Heart right ventricle (tissue), 16 donors: ENCODE measurements around the gene FAM227B. TPM values are rescaled to one million over a fixed set of nuclear protein-coding genes. Genes with fewer than 3 reads are reported as not detected.
"Not testable (repeated sequence)": the region's sequence is repeated elsewhere in the genome, so short reads cannot be mapped to it uniquely, and the experiment has no call there.

Experiments
- ATAC-seq, 8 donors: fragments of 200-7000 bp; cut with Tn5 transposase; one replicate each; pipeline ENCODE4 v1.9.1; 2020; ENCODE audit warnings: mild to moderate bottlenecking in 8 of 8, moderate library complexity in 8 of 8, moderate number of reproducible peaks in 1 of 8
- DNase-seq, 2 donors: peaks; one replicate each; pipeline ENCODE4 v3.0.0-alpha.2; 2020
- H3K27ac ChIP-seq, 10 donors: fragments of 200-600 bp; sonication (generic) in 2 of 10; one replicate each; pipeline versions ENCODE4 v1.5.0 to v1.8.0; 2020 to 2022; ENCODE audit warnings: mild to moderate bottlenecking in 3 of 10
- H3K27me3 ChIP-seq, 7 donors: fragments of 200-600 bp; one replicate each; pipeline ENCODE4 v1.8.0; 2021 to 2022; ENCODE audit warnings: mild to moderate bottlenecking in 2 of 7
- H3K36me3 ChIP-seq, 9 donors: fragments of 200-600 bp; sonication (generic) in 1 of 9; one replicate each; pipeline versions ENCODE4 v1.5.0 to v1.8.0; 2020 to 2022; ENCODE audit warnings: mild to moderate bottlenecking in 2 of 9
- H3K4me1 ChIP-seq, 9 donors: fragments of 200-600 bp; sonication (generic) in 1 of 9; one replicate each; pipeline versions ENCODE4 v1.5.0 to v1.8.0; 2020 to 2022; ENCODE audit warnings: mild to moderate bottlenecking in 4 of 9
- H3K4me3 ChIP-seq, 10 donors: fragments of 200-600 bp; sonication (generic) in 2 of 10; one replicate each; pipeline versions ENCODE4 v1.5.0 to v1.8.0; 2020 to 2022; ENCODE audit warnings: mild to moderate bottlenecking in 7 of 10, moderate library complexity in 2 of 10
- H3K9me3 ChIP-seq, 11 donors: fragments of 200-600 bp in 10 of 11; sonication (generic) in 2 of 11; one replicate each; pipeline versions ENCODE4 v1.5.0 to v1.8.0; 2013 to 2022; ENCODE audit warnings: mild to moderate bottlenecking in 2 of 11, control low read depth in 1 of 11, moderate library complexity in 1 of 11
- CTCF ChIP-seq, 9 donors: fragments of 200-600 bp; sonication (generic) in 2 of 9; IDR thresholded peaks; one replicate each; pipeline versions ENCODE4 v1.5.0 to v1.8.0; 2021 to 2022; ENCODE audit warnings: antibody characterized with exemption in 9 of 9, mild to moderate bottlenecking in 5 of 9, moderate library complexity in 1 of 9
- WGBS, 2 donors: extraction: QIAGEN DNeasy Blood & Tissue Kit; methylation state at CpG; one replicate each; pipeline ENCODE4 v1.1.7; 2013; ENCODE audit warnings: inconsistent platforms in 1 of 2; 5-methylcytosine and 5-hydroxymethylcytosine counted together
- intact Hi-C, 10 donors: fragments of 100-400 bp; cut with DNase I; formaldehyde crosslinking; loops; one replicate each; pipeline versions ENCODE4 v1.11.1 to v1.14.2; 2022
- polyA plus RNA-seq, 2 donors: library from polyadenylated mRNA; stranded (reverse); fragments of 200-250 nt; gene quantifications; one replicate each; pipeline ENCODE4 v1.2.3, GENCODE V29; 2013
- total RNA-seq, 10 donors: library from RNA; stranded (reverse); fragmentation: NEBNext Ultra II Directional in 3 of 10; extraction: Animal tissue kit (Norgen Biotek cat#: 25700) in 3 of 10; gene quantifications; one replicate each; pipeline versions ENCODE4 v1.2.1 to v1.2.4, GENCODE V29; 2021 to 2023
- donor health status: Arrhythmogenic right ventricular cardiomyopathy.
- donor health status: ischemic (EF 13 %, LVEDD 7.1; RV severe dilation, severe dysfunction).
- donor health status: healthy with polysubstance abuse.
- donor health status: DM: no; HTN: yes; CAD: no.
- donor health status: DM: no; HTN: no; CAD: no.
- donor health status: ischemic (EF 25% LVEDD 6.9; RV normal size, moderate dysfunction).
- donor health status: ischemic (EF 25% LVEDD 5.7; RV mildly dilated, moderate dysfunction).
- donor health status: healthy.
- donor health status: DM: yes; HTN: yes; CAD: no.
- donor health status: Ischemic cardiomyopathy.
- donor health status: ischemic (EF 35%, LVEDD 5.7; RV mildly dilated, moderate dysfunction).
- donor health status: nonischemic (EF 11% LVEDD 7.7; RV severe dilation, severe dysfunction).
- donor health status: DM: yes; HTN: yes; CAD: no.
- donor health status: PGD.
- donor health status: ischemic (EF 29% LVEDD 5.4; RV normal size, mild dysfunction).
- donor health status: nonischemic (EF 23%, LVEDD 6.1; RV moderate dilation, normal function).

Gene FAM227B
- total and polyA plus RNA-seq, 12 donors: 5.1 to 22.8 (median 14.4) TPM

GRCh38 chr15:49558929-49559328 lies 61.7 kb downstream of the FAM227B start:
- 89 to 95% methylated on average over 2 of the region's 2 CpGs for WGBS, 2 donors

GRCh38 chr15:49556437-49556836 lies 64.2 kb downstream of the FAM227B start:
- Histone ChIP-seq H3K27me3 (no peaks in the 10 kb centered on the region), H3K27ac (no peak overlapping the region), H3K9me3 (peaks cover 0 to 65% (median 14%) of the 10 kb centered on the region in 11 donors), H3K4me3 (no peak overlapping the region), H3K36me3 (no peaks in the 10 kb centered on the region), H3K4me1 (no peaks in the 10 kb centered on the region)
- intact Hi-C loops: no loop called here
- TF ChIP-seq CTCF (IDR thresholded peaks at IDR 0.05): no peak
- ATAC-seq (no peak), DNase-seq (no peak)
- 81 to 91% methylated on average over 3 of the region's 3 CpGs for WGBS, 2 donors

More at GRCh38 chr15:49558929-49559328, 61.7 kb downstream of the FAM227B start:
- no peaks in the 10 kb centered on the region for H3K36me3 ChIP-seq
- no peak for ATAC-seq
- H3K9me3 ChIP-seq: peaks cover 0 to 73% (median 21%) of the 10 kb centered on the region in 11 donors
- intact Hi-C loops: no loop called here
- H3K4me1 ChIP-seq: no peaks in the 10 kb centered on the region
- DNase-seq: no peak
- H3K27me3 ChIP-seq: no peaks in the 10 kb centered on the region
- TF ChIP-seq CTCF (IDR thresholded peaks at IDR 0.05): no peak
- no peak overlapping the region for H3K4me3 ChIP-seq
- no peak overlapping the region for H3K27ac ChIP-seq

- intact Hi-C loops, H3K36me3 ChIP-seq, H3K4me3 ChIP-seq, H3K4me1 ChIP-seq, H3K27me3 ChIP-seq, H3K27ac ChIP-seq, ATAC-seq, DNase-seq: not testable (repeated sequence)
- 90 to 96% methylated on average over 15 to 24 of the region's 30 CpGs for WGBS, 2 donors
- H3K9me3 ChIP-seq: peaks cover 0 to 28% (median 10%) of the 10 kb centered on the region in 11 donors
These were observed 70.3 kb downstream of the FAM227B start for GRCh38 chr15:49550342-49550741.

- ATAC-seq: no peak
- Histone ChIP-seq H3K4me3 (no peak overlapping the region), H3K27me3 (no peaks in the 10 kb centered on the region), H3K4me1 (no peaks in the 10 kb centered on the region), H3K9me3 (peaks cover 0 to 52% (median 9%) of the 10 kb centered on the region in 11 donors), H3K36me3 (no peaks in the 10 kb centered on the region), H3K27ac (no peak overlapping the region)
- TF ChIP-seq CTCF (IDR thresholded peaks at IDR 0.05): no peak
- DNase-seq: no peak
- intact Hi-C loops: no loop called here
These were observed 82.1 kb downstream of the FAM227B start for GRCh38 chr15:49538520-49538919.

GRCh38 chr15:49530092-49530491 lies 90.5 kb downstream of the FAM227B start:
- TF ChIP-seq CTCF (IDR thresholded peaks at IDR 0.05): no peak
- no peaks in the 10 kb centered on the region for H3K27me3 ChIP-seq
- DNase-seq: no peak
- WGBS, 2 donors: 71 to 78% methylated on average over 1 of the region's 1 CpG
- H3K4me3 ChIP-seq: no peak overlapping the region
- H3K4me1 ChIP-seq: no peaks in the 10 kb centered on the region
- intact Hi-C loops: no loop called here
- peaks cover 0 to 22% (median 0%) of the 10 kb centered on the region in 11 donors for H3K9me3 ChIP-seq
- no peak overlapping the region for H3K27ac ChIP-seq
- no peak for ATAC-seq
- H3K36me3 ChIP-seq: no peaks in the 10 kb centered on the region
